Fibroblast of lung (primary cell): ENCODE data around the gene SNX18.

ENCODE experiments used
- EZH2 ChIP-seq: IDR thresholded peaks from 2 replicates; pipeline ENCODE4 v1.5.1; 2012; ENCODE audit warnings: low read length, control low read depth, mild to moderate bottlenecking; ENCODE audit errors: missing control alignments
- TF ChIP-seq, protein P1 (sequence below), 2 donors: IDR thresholded peaks in 1 of 2; conservative IDR thresholded peaks in 1 of 2; 1 replicate in 1 of 2; 2 replicates in 1 of 2; pipeline ENCODE4 v1.5.1; 2011 to 2012; ENCODE audit warnings: low read length in 2 of 2, control low read depth in 1 of 2, inconsistent platforms in 1 of 2, low read depth in 1 of 2, mild to moderate bottlenecking in 1 of 2

DNA sequence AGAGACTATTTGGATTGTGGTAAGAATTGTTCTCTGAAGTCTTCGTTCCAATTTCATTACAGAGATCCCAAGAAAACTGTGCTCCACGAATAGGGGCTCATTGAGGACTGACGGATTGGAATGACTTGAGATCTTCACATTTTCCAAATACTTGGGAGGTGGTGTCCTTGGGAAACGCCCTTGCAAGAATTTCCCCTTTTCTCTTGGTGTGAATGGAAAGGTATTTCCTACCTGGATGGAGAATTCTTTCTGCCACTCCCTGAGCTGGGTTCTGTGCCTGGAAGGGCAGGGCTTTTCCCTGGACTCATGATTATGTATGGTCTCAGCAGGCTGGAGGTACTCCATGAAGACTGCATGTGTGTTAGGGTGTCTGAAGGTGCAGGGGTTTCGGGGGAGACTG lies 53.9 kb downstream of the SNX18 start:
- TF ChIP-seq, protein P1, sequence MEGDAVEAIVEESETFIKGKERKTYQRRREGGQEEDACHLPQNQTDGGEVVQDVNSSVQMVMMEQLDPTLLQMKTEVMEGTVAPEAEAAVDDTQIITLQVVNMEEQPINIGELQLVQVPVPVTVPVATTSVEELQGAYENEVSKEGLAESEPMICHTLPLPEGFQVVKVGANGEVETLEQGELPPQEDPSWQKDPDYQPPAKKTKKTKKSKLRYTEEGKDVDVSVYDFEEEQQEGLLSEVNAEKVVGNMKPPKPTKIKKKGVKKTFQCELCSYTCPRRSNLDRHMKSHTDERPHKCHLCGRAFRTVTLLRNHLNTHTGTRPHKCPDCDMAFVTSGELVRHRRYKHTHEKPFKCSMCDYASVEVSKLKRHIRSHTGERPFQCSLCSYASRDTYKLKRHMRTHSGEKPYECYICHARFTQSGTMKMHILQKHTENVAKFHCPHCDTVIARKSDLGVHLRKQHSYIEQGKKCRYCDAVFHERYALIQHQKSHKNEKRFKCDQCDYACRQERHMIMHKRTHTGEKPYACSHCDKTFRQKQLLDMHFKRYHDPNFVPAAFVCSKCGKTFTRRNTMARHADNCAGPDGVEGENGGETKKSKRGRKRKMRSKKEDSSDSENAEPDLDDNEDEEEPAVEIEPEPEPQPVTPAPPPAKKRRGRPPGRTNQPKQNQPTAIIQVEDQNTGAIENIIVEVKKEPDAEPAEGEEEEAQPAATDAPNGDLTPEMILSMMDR (conservative IDR thresholded peaks at IDR 0.05 in 1 of 2, IDR thresholded peaks at IDR 0.05 in 1 of 2; ENCODE audit: low read depth in 1 of 2, low read length in 2 of 2) = no peak
- no peak for TF ChIP-seq EZH2
